Endothelial cell of umbilical vein (primary cell): ENCODE data around the gene TNPO3. TPM values are rescaled to one million over a fixed set of nuclear protein-coding genes. Genes with fewer than 3 reads are reported as not detected.

ENCODE experiments used
- BruUV-seq: library from RNA; stranded (reverse); fragments of 400-500 nt; replicated peaks from 2 replicates; lab custom pipeline; 2021; lab: Mats Ljungman, UMichigan
- CTCF ChIA-PET: fragments of 300-600, 350-600 bp; sonication (Branson Sonifier 250); formaldehyde crosslinking; loops from one replicate; lab custom pipeline; 2021; ENCODE audit warnings: antibody characterized with exemption, inconsistent platforms; lab: Charles Lee
- POLR2A ChIA-PET: fragments of 300-600, 350-600 bp; sonication (Branson Sonifier 250); formaldehyde crosslinking; loops from one replicate; lab custom pipeline; 2021; ENCODE audit warnings: antibody characterized with exemption, inconsistent platforms; lab: Charles Lee
- DNase-seq: peaks from one replicate; pipeline ENCODE4 v3.0.0-alpha.2; 2011; ENCODE audit warnings: low read depth, low spot score
- FAIRE-seq: peaks from 2 replicates; lab custom pipeline; 2011; peaks lifted over from hg19 to GRCh38; lab: Jason Lieb, UNC
- H2AFZ ChIP-seq: 2 replicates; pipeline ENCODE4 v1.6.0; 2012; ENCODE audit warnings: low read depth, low read length, control low read depth, inconsistent platforms
- H3K27ac ChIP-seq: 2 replicates; pipeline ENCODE4 v1.5.1; 2011; ENCODE audit warnings: low read depth, mild to moderate bottlenecking, control low read depth, low read length, moderate library complexity; ENCODE audit not compliant: insufficient read depth
- H3K27me3 ChIP-seq, 2 experiments: 2 replicates each; pipeline versions ENCODE4 v1.6.0 to v1.6.1; 2011; ENCODE audit warnings: low read length in 2 of 2, mixed read lengths in 1 of 2; ENCODE audit not compliant: control insufficient read depth in 2 of 2, insufficient read depth in 2 of 2
- H3K36me3 ChIP-seq, 2 experiments: 2 replicates in 1 of 2; 3 replicates in 1 of 2; pipeline ENCODE4 v1.5.1; 2011; ENCODE audit warnings: low read length in 2 of 2, mild to moderate bottlenecking in 1 of 2, moderate library complexity in 1 of 2; ENCODE audit not compliant: control insufficient read depth in 2 of 2, insufficient read depth in 2 of 2; ENCODE audit errors: extremely low read depth in 1 of 2
- H3K4me1 ChIP-seq: 3 replicates; pipeline ENCODE4 v1.5.1; 2011; ENCODE audit warnings: mild to moderate bottlenecking, low read length; ENCODE audit not compliant: control insufficient read depth, insufficient read depth; ENCODE audit errors: extremely low read depth
- H3K4me2 ChIP-seq: 2 replicates; pipeline ENCODE4 v1.6.1; 2011; ENCODE audit warnings: low read length, control low read depth, mixed read lengths; ENCODE audit not compliant: insufficient read depth
- H3K4me3 ChIP-seq, 3 experiments: fragments of 200-600 bp in 1 of 3; sonication (generic), shearing (Covaris generic) in 1 of 3; replicated peaks in 1 of 3; 2 replicates each; pipeline ENCODE4 v1.5.1; 2011 to 2016; ENCODE audit warnings: control low read depth in 3 of 3, low read length in 3 of 3, mild to moderate bottlenecking in 2 of 3, inconsistent platforms in 1 of 3, low read depth in 1 of 3, moderate library complexity in 1 of 3; ENCODE audit not compliant: insufficient read depth in 1 of 3
- H3K79me2 ChIP-seq: 2 replicates; pipeline ENCODE4 v1.6.0; 2012; ENCODE audit warnings: low read length, inconsistent platforms; ENCODE audit not compliant: control insufficient read depth, insufficient read depth
- H3K9ac ChIP-seq: replicated peaks from 2 replicates; pipeline ENCODE3; 2011; ENCODE audit warnings: low read length, control low read depth; ENCODE audit not compliant: insufficient read depth; ENCODE audit errors: extremely low read depth
- H3K9me1 ChIP-seq: replicated peaks from 3 replicates; pipeline ENCODE4 v1.6.0; 2011; ENCODE audit warnings: mild to moderate bottlenecking, low read length; ENCODE audit not compliant: control insufficient read depth, insufficient read depth; ENCODE audit errors: extremely low read depth
- H3K9me3 ChIP-seq: replicated peaks from 2 replicates; pipeline ENCODE4 v1.5.1; 2012; ENCODE audit warnings: low read length, inconsistent platforms; ENCODE audit not compliant: control insufficient read depth, insufficient read depth
- H4K20me1 ChIP-seq: replicated peaks from 2 replicates; pipeline ENCODE3; 2011; ENCODE audit warnings: mild to moderate bottlenecking, low read length; ENCODE audit not compliant: control insufficient read depth, insufficient read depth; ENCODE audit errors: extremely low read depth
- EZH2 ChIP-seq: IDR thresholded peaks from 2 replicates; pipeline ENCODE4 v1.6.1; 2012; ENCODE audit warnings: borderline replicate concordance, low read depth, mild to moderate bottlenecking, moderate library complexity, low read length, inconsistent platforms; ENCODE audit not compliant: severe bottlenecking
- FOS ChIP-seq: IDR thresholded peaks from 2 replicates; pipeline ENCODE4 v1.6.1; 2011; ENCODE audit warnings: mild to moderate bottlenecking, low read length, moderate library complexity, borderline replicate concordance; ENCODE audit not compliant: insufficient read depth
- GATA2 ChIP-seq: IDR thresholded peaks from 2 replicates; pipeline ENCODE4 v1.7.0; 2011; ENCODE audit warnings: low read depth, mild to moderate bottlenecking, moderate library complexity, mixed read lengths, low read length; ENCODE audit not compliant: insufficient read length, insufficient read depth
- JUN ChIP-seq: IDR thresholded peaks from 2 replicates; pipeline ENCODE4 v1.6.1; 2011; ENCODE audit warnings: borderline replicate concordance, low read depth; ENCODE audit not compliant: insufficient read length, insufficient read depth
- MYC ChIP-seq: IDR thresholded peaks from one replicate; pipeline ENCODE4 v1.6.1; 2011; ENCODE audit warnings: mild to moderate bottlenecking, low read depth, low read length
- POLR2A ChIP-seq: IDR thresholded peaks from 2 replicates; pipeline ENCODE4 v1.6.1; 2012; ENCODE audit warnings: low read depth, mild to moderate bottlenecking, control low read depth, low read length
- POLR2AphosphoS5 ChIP-seq: IDR thresholded peaks from 2 replicates; pipeline ENCODE4 v1.6.1; 2012; ENCODE audit warnings: low read depth, mild to moderate bottlenecking, control low read depth, low read length, moderate library complexity; ENCODE audit not compliant: insufficient read depth
- dilution Hi-C: fragments of 300-500 bp; cut with MboI; formaldehyde crosslinking; loops from one replicate; pipeline ENCODE4 v1.15.0; 2019; ENCODE audit warnings: low sequenced_read_pairs; ENCODE audit not compliant: extremely low pct_ligation_motif_present
- intact Hi-C: fragments of 100-400 bp; cut with micrococcal nuclease; formaldehyde crosslinking; loops from one replicate; pipeline ENCODE4 v1.10.0; 2022
- polyA plus RNA-seq, 4 experiments: library from polyadenylated mRNA; depleted of rRNA in 3 of 4; stranded (reverse) in 3 of 4; unstranded in 1 of 4; fragments of >200 nt; gene quantifications; 2 replicates each; pipeline versions ENCODE4 v1.2.1 to v1.2.3, GENCODE V29; 2011 to 2012; ENCODE audit warnings: missing spikeins in 1 of 4
- total RNA-seq: library from RNA; stranded (reverse); gene quantifications from 2 replicates; pipeline ENCODE4 v1.2.3, GENCODE V29; 2021
- TF ChIP-seq, protein P1 (sequence below), 2 donors: IDR thresholded peaks; 1 replicate in 1 of 2; 2 replicates in 1 of 2; pipeline ENCODE4 v1.5.1; 2011; ENCODE audit warnings: low read length in 2 of 2, mild to moderate bottlenecking in 2 of 2, moderate library complexity in 2 of 2, control low read depth in 1 of 2, inconsistent platforms in 1 of 2, low read depth in 1 of 2; ENCODE audit not compliant: insufficient read depth in 1 of 2; ENCODE audit errors: extremely low read depth in 1 of 2
- TF ChIP-seq, protein P2 (sequence below): IDR thresholded peaks from 2 replicates; pipeline ENCODE4 v1.6.1; 2011; ENCODE audit not compliant: insufficient read depth, insufficient read length

TNPO3 gene
- total and polyA plus RNA-seq, 2 donors (not counting 3 experiments of a cell fraction or from before 2014, with no cell fraction given), result 29.0 to 46.9 TPM

DNA sequence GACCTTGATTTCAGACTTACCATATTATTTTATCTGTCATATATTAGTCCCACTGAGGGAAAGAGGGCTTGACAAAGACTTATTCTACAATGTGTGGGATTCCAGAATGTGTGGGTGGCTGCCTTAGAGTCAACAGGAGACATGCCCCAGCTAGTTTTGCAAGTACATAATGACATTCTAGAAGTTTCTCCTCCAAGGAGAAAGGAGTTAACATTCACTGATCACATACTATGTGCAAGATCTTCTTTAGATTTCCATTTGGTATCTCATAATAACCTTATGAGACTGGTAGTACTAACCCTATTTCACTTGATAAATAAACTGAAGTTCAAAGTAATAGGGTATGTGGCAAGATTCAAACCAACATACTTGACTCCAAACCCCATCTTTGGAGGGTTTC, 92.0 kb downstream of the TNPO3 start:
- ChIA-PET POLR2A (no interaction called here), CTCF (interaction anchor here (1.2 to 1.6 kb wide), 2 partner anchors 14 to 231 kb away, joined by 3 to 4 read pairs; no protein-coding TSS in a partner anchor)
- no peaks in the 10 kb centered on the region for H3K9me1 ChIP-seq
- no peaks in the 10 kb centered on the region for H4K20me1 ChIP-seq
- H3K9ac ChIP-seq, result no peak overlapping the region
- TF ChIP-seq, protein P1, sequence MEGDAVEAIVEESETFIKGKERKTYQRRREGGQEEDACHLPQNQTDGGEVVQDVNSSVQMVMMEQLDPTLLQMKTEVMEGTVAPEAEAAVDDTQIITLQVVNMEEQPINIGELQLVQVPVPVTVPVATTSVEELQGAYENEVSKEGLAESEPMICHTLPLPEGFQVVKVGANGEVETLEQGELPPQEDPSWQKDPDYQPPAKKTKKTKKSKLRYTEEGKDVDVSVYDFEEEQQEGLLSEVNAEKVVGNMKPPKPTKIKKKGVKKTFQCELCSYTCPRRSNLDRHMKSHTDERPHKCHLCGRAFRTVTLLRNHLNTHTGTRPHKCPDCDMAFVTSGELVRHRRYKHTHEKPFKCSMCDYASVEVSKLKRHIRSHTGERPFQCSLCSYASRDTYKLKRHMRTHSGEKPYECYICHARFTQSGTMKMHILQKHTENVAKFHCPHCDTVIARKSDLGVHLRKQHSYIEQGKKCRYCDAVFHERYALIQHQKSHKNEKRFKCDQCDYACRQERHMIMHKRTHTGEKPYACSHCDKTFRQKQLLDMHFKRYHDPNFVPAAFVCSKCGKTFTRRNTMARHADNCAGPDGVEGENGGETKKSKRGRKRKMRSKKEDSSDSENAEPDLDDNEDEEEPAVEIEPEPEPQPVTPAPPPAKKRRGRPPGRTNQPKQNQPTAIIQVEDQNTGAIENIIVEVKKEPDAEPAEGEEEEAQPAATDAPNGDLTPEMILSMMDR (IDR thresholded peaks at IDR 0.05; ENCODE audit: extremely low read depth in 1 of 2, insufficient read depth in 1 of 2, low read depth in 1 of 2, low read length in 2 of 2), result no peak
- TF ChIP-seq POLR2A, result no peak
- no peak for TF ChIP-seq FOS
- no peak for TF ChIP-seq EZH2
- TF ChIP-seq MYC, result no peak
- TF ChIP-seq, protein P2, sequence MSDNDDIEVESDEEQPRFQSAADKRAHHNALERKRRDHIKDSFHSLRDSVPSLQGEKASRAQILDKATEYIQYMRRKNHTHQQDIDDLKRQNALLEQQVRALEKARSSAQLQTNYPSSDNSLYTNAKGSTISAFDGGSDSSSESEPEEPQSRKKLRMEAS, result no peak
- no peak for TF ChIP-seq POLR2AphosphoS5
- no peak for TF ChIP-seq JUN
- no peak for TF ChIP-seq GATA2
- dilution Hi-C loops (no loop called here), intact Hi-C loops (no loop called here)
- no peaks in the 10 kb centered on the region for H3K27me3 ChIP-seq
- no peak overlapping the region for H2AFZ ChIP-seq
- FAIRE-seq (no peak), DNase-seq (no peak)
- no peak overlapping the region for H3K27ac ChIP-seq
- no peaks in the 10 kb centered on the region for H3K9me3 ChIP-seq
- H3K36me3 ChIP-seq, result peaks cover 7 to 13% of the 10 kb centered on the region in 2 experiments
- H3K79me2 ChIP-seq, result no peaks in the 10 kb centered on the region
- H3K4me3 ChIP-seq, result no peak overlapping the region
- no peaks in the 10 kb centered on the region for H3K4me1 ChIP-seq
- no peak overlapping the region for H3K4me2 ChIP-seq
- no TSS peak for BruUV-seq
